Kidney (tissue), 14 donors: Measurements from ENCODE around the gene PITX3. TPM values are rescaled to one million over a fixed set of nuclear protein-coding genes. Genes with fewer than 3 reads are reported as not detected.
"Not testable (repeated sequence)": the region's sequence is repeated elsewhere in the genome, so short reads cannot be mapped to it uniquely, and the experiment has no call there.

Source experiments
- DNase-seq, 5 donors: peaks; one replicate each; pipeline ENCODE4 v3.0.0-alpha.2; 2013 to 2020
- FAIRE-seq: peaks from 2 replicates; lab custom pipeline; 2012; peaks lifted over from hg19 to GRCh38; lab: Jason Lieb, UNC
- H3K27ac ChIP-seq, 2 donors: one replicate each; pipeline ENCODE4 v1.7.0; 2013; ENCODE audit warnings: low read depth in 2 of 2, low read length in 2 of 2, inconsistent platforms in 1 of 2
- H3K27me3 ChIP-seq: one replicate; pipeline ENCODE4 v1.7.1; 2013; ENCODE audit warnings: low read length, inconsistent platforms; ENCODE audit not compliant: control insufficient read depth, insufficient read depth
- H3K36me3 ChIP-seq, 3 donors: one replicate each; pipeline versions ENCODE4 v1.7.0 to v1.7.1; 2013; ENCODE audit warnings: low read length in 3 of 3, control low read depth in 1 of 3, inconsistent platforms in 1 of 3; ENCODE audit not compliant: insufficient read depth in 3 of 3, control insufficient read depth in 2 of 3
- H3K4me1 ChIP-seq, 3 donors: one replicate each; pipeline versions ENCODE4 v1.7.0 to v1.7.1; 2013; ENCODE audit warnings: low read length in 3 of 3, inconsistent platforms in 1 of 3, low read depth in 1 of 3; ENCODE audit not compliant: control insufficient read depth in 2 of 3, insufficient read depth in 2 of 3
- H3K4me3 ChIP-seq, 3 donors: one replicate each; pipeline versions ENCODE4 v1.7.0 to v1.8.1; 2013; ENCODE audit warnings: low read length in 3 of 3, control low read depth in 1 of 3, inconsistent platforms in 1 of 3
- H3K9ac ChIP-seq, 3 donors: one replicate each; pipeline versions ENCODE4 v1.7.0 to v1.7.1; 2013; ENCODE audit warnings: low read length in 3 of 3, control low read depth in 1 of 3, inconsistent platforms in 1 of 3
- H3K9me3 ChIP-seq, 3 donors: one replicate each; pipeline versions ENCODE4 v1.7.0 to v1.7.1; 2013; ENCODE audit warnings: low read length in 3 of 3, control low read depth in 1 of 3, inconsistent platforms in 1 of 3; ENCODE audit not compliant: control insufficient read depth in 2 of 3, insufficient read depth in 1 of 3
- intact Hi-C: fragments of 100-400 bp; cut with DNase I; formaldehyde crosslinking; loops from one replicate; pipeline ENCODE4 v1.11.1; 2022
- polyA plus RNA-seq: library from polyadenylated mRNA; stranded (reverse); fragments of 350-450 nt; fragmentation: Illumina TruSeq; extraction: RNeasy Lipid Tissue Mini Kit (QIAGEN cat#74804); gene quantifications from one replicate; pipeline ENCODE4 v1.2.3, GENCODE V29; 2014; ENCODE audit warnings: low read depth, low replicate concordance; ENCODE audit not compliant: insufficient read depth
- total RNA-seq: library from RNA; stranded (reverse); fragmentation: NEBNext Ultra II Directional; extraction: Animal tissue kit (Norgen Biotek cat#: 25700); gene quantifications from one replicate; pipeline ENCODE4 v1.2.1, GENCODE V29; 2021
- TF ChIP-seq, protein P1 (sequence below): IDR thresholded peaks from 3 replicates; pipeline ENCODE4 v1.5.1; 2012; ENCODE audit warnings: mild to moderate bottlenecking, moderate library complexity, borderline replicate concordance; ENCODE audit not compliant: insufficient read depth; ENCODE audit errors: extremely low read depth
- donor health status: control.
- donor health status: control.
- donor health status: control.
- donor health status: control.
- donor health status: control.
- donor health status: DM: yes; HTN: yes; CAD: no.
- donor health status: Normal renal cell carcinoma (clear cell type).

Gene PITX3
- total and polyA plus RNA-seq, 2 donors from 2014 or later, result 0.39 TPM; not detected in 1

DNA sequence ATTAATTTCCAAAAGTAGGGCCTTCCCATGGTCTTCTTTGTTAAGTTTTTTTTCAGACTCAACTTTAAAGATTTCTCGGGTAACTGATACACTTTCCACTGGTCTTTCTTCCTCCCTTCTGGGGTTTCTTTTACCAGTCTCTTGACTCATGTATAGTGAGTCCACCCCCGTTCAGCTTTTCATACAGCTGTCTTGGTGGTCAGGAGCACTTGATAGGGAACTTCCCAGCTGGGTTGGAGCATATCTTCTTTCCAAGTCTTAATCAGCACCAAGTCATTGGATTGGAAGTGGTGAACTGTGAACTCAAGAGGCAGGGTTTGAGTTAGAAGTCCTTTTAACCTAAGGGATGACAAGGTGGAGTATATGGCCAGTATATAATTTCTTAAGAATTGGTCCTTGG lies 44.4 kb downstream of the PITX3 start:
- TF ChIP-seq, protein P1, sequence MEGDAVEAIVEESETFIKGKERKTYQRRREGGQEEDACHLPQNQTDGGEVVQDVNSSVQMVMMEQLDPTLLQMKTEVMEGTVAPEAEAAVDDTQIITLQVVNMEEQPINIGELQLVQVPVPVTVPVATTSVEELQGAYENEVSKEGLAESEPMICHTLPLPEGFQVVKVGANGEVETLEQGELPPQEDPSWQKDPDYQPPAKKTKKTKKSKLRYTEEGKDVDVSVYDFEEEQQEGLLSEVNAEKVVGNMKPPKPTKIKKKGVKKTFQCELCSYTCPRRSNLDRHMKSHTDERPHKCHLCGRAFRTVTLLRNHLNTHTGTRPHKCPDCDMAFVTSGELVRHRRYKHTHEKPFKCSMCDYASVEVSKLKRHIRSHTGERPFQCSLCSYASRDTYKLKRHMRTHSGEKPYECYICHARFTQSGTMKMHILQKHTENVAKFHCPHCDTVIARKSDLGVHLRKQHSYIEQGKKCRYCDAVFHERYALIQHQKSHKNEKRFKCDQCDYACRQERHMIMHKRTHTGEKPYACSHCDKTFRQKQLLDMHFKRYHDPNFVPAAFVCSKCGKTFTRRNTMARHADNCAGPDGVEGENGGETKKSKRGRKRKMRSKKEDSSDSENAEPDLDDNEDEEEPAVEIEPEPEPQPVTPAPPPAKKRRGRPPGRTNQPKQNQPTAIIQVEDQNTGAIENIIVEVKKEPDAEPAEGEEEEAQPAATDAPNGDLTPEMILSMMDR, result no peak
- Histone ChIP-seq H3K27ac (no peak overlapping the region), H3K27me3 (no peaks in the 10 kb centered on the region), H3K9ac (no peak overlapping the region), H3K9me3 (peaks cover 0 to 3% (median 0%) of the 10 kb centered on the region in 3 donors), H3K4me3 (no peak overlapping the region), H3K36me3 (no peaks in the 10 kb centered on the region), H3K4me1 (no peaks in the 10 kb centered on the region)
- FAIRE-seq (no peak), DNase-seq (no peak)
- intact Hi-C loops, result no loop called here

DNA sequence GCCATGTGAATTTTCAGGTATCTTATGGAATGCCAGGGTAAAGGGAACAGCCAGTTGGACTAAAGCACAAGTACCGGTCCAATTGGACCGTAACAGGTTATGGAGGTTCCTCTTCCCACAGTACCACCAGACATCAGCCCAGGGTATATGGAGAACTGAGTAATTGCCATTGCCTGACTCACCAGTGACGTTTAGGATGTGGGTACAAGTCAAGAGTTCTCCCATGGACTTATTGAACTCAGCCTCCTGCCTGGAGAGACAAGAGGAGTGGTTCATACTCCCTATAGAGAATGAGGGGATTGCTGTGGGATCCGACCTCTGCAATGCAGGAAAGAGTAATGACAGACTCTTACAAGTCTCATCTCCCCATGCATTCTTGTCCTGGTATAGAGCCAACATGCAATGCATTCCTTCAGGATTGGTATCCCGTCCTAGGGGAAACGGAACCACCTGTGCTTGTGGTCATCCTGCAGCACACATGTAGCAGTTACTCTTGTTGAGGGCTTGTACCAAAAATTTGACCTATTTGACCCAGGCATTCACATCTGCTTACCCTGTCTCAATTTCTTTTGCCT lies 45.9 kb downstream of the PITX3 start:
- Histone ChIP-seq H3K27me3 (no peaks in the 10 kb centered on the region), H3K9me3 (peaks cover 0 to 4% (median 0%) of the 10 kb centered on the region in 3 donors), H3K27ac (no peak overlapping the region), H3K36me3 (no peaks in the 10 kb centered on the region), H3K4me1 (no peaks in the 10 kb centered on the region), H3K4me3 (no peak overlapping the region), H3K9ac (no peak overlapping the region)
- DNase-seq (no peak), FAIRE-seq (no peak)
- intact Hi-C loops, result no loop called here
- TF ChIP-seq, protein P1, result no peak

DNA sequence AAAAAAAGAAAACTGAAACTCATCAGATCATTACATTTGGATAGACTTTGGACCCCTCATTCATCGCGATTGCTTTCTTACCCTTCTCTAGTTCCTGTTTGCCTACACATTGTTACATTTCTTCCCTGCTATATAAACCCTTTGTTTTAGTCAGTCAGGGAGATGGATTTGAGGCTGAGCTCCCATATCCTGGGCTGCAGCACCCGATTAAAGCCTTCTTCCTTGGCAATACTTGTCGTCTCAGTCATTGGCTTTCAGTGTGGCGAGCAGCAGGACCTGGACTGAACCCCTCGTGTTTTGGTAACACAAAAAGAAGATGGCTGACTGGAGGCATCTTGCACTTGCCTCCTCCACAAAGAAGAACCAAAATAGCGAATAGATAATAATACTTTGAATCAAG lies 49.4 kb downstream of the PITX3 start:
- H3K4me3 ChIP-seq, result no peak overlapping the region
- intact Hi-C loops, result no loop called here
- peaks cover 0 to 3% (median 0%) of the 10 kb centered on the region in 3 donors for H3K4me1 ChIP-seq
- TF ChIP-seq, protein P1, result no peak
- no peak overlapping the region for H3K9ac ChIP-seq
- H3K27me3 ChIP-seq, result no peaks in the 10 kb centered on the region
- no peaks in the 10 kb centered on the region for H3K36me3 ChIP-seq
- no peak overlapping the region for H3K27ac ChIP-seq
- H3K9me3 ChIP-seq, result peaks cover 0 to 4% (median 0%) of the 10 kb centered on the region in 3 donors
- FAIRE-seq, result no peak
- DNase-seq, result no peak

DNA sequence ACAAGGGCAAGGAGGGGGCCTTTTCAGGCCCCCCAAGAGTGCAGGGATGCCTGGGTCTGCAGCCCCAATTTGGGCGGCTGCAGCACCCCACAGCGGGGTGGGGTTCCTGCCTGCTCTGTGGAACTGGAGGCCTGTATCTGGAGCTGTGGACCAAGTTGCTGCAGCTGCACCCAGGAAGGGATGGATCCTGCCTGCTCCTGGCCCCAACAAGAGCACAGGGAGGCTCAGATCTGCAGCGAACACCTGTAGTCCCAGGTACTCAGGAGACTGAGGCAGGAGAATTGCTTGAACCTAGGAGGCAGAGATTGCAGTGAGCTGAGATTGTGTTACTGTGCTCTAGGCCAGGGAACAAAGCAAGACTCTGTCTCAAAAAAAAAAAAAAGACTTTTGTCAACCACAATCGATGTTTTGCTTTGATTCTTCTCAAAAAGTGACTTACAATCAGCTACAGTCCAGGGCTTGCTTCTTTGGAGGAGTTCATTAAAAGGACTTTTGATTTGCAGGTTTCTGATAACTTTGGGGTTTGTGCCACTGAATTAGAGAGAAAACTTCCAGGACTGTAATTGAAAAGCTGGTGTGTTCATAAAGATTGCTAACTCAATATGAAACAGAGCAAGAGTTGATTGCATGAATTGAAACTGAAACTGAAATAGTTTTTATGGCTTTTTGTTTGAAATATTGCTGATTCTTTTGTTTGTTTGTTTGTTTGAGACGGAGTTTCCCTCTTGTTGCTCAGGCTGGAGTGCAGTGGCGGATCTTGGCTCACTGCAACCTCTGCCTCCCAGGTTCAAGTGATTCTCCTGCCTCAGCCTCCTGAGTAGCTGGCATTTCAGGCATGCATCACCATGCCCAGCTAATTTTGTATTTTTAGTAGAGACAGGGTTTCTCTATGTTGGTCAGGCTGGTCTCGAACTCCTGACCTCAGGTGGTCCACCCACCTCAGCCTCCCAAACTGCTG lies 52.1 kb downstream of the PITX3 start:
- peak overlapping the region in 1 of 3 donors; percentile 26 for H3K9ac ChIP-seq
- H3K9me3 ChIP-seq, FAIRE-seq, H3K27ac ChIP-seq, DNase-seq, H3K27me3 ChIP-seq, H3K4me3 ChIP-seq, H3K4me1 ChIP-seq, intact Hi-C loops, H3K36me3 ChIP-seq: not testable (repeated sequence)
